ENCODE measurements around the gene C1orf74. TPM values are rescaled to one million over a fixed set of nuclear protein-coding genes. Genes with fewer than 3 reads are reported as not detected.

Gene C1orf74
- total RNA-seq, 1 donor from 2014 or later, result 0.11 TPM

DNA sequence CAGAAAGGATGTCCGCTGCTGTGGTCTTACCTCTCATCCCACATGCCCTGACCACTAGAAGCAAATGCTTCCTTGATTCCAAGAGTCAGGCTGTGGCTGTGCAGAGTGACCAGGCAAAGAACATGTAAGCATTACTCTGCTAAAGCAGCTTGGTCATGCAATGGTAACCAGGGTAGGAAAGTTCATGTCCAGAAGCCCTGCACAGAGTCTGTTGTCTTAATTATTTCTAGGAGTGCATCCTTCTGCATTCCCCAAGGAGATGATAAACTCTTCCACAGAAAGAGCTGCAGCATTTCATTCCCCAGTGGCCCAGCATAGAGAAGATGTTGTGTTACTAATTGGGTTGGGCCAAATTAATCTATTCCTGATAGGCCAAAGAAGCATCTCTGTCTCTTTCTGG lies 33.3 kb upstream of the C1orf74 start:
- TF ChIP-seq, protein P1, sequence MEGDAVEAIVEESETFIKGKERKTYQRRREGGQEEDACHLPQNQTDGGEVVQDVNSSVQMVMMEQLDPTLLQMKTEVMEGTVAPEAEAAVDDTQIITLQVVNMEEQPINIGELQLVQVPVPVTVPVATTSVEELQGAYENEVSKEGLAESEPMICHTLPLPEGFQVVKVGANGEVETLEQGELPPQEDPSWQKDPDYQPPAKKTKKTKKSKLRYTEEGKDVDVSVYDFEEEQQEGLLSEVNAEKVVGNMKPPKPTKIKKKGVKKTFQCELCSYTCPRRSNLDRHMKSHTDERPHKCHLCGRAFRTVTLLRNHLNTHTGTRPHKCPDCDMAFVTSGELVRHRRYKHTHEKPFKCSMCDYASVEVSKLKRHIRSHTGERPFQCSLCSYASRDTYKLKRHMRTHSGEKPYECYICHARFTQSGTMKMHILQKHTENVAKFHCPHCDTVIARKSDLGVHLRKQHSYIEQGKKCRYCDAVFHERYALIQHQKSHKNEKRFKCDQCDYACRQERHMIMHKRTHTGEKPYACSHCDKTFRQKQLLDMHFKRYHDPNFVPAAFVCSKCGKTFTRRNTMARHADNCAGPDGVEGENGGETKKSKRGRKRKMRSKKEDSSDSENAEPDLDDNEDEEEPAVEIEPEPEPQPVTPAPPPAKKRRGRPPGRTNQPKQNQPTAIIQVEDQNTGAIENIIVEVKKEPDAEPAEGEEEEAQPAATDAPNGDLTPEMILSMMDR (IDR thresholded peaks at IDR 0.05), result no peak
- Histone ChIP-seq H3K27me3 (no peaks in the 10 kb centered on the region), H3K4me3 (no peak overlapping the region), H3K27ac (no peak overlapping the region), H3K4me1 (no peaks in the 10 kb centered on the region), H3K36me3 (no peaks in the 10 kb centered on the region), H3K9me3 (no peaks in the 10 kb centered on the region)
- intact Hi-C loops (cut with DNase I), result no loop called here
- DNase-seq (ENCODE audit: low spot score in 2 of 2), result no peak

DNA sequence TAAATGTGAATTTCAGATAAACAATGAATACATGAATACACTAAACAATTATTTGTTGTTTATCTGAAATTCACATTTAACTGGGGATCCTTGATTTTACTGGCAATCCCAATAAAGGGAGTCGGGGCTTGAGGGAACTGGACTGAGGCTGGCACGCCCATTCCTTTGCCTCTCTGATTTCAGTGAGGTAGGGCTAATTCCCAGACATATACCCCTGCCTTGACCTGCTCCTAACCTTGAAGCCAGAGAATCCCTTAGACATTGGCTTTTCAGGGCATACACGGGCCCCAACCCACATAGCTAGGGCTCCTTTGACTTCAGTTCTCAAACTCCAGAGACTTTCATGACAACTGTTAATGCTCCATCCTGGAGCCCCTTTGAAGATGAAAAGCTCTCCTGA lies 32.6 kb upstream of the C1orf74 start:
- Histone ChIP-seq H3K9me3 (no peaks in the 10 kb centered on the region), H3K4me1 (no peaks in the 10 kb centered on the region), H3K4me3 (no peak overlapping the region), H3K27me3 (no peaks in the 10 kb centered on the region), H3K27ac (no peak overlapping the region), H3K36me3 (no peaks in the 10 kb centered on the region)
- intact Hi-C loops (cut with DNase I), result no loop called here
- TF ChIP-seq, protein P1 (IDR thresholded peaks at IDR 0.05), result no peak
- no peak for DNase-seq (ENCODE audit: low spot score in 2 of 2)

DNA sequence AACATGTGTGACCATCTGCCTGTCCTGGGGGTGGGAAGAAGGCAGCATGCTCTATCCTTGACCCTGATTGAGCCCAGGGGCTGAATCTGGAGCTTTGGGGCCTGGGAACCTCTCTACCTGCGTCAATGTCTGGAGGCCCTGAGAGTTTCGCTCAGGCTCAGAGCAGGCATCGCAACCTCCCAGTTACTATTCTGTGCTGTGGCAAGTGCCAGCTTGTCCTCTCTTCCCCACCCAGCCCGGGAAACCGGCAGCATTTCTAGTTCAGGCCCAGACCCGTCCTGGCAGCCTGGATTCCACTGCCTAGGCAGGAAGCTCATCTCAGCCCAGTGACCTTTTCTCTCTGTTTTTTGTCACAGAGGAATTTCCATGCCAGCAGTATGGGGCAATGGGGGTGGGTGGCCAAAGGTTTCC lies 31.6 kb upstream of the C1orf74 start:
- Histone ChIP-seq H3K9me3 (no peaks in the 10 kb centered on the region), H3K27ac (no peak overlapping the region), H3K4me3 (no peak overlapping the region), H3K27me3 (no peaks in the 10 kb centered on the region), H3K4me1 (no peaks in the 10 kb centered on the region), H3K36me3 (no peaks in the 10 kb centered on the region)
- TF ChIP-seq, protein P1 (IDR thresholded peaks at IDR 0.05), result no peak
- intact Hi-C loops (cut with DNase I), result no loop called here
- no peak for DNase-seq (ENCODE audit: low spot score in 2 of 2)

DNA sequence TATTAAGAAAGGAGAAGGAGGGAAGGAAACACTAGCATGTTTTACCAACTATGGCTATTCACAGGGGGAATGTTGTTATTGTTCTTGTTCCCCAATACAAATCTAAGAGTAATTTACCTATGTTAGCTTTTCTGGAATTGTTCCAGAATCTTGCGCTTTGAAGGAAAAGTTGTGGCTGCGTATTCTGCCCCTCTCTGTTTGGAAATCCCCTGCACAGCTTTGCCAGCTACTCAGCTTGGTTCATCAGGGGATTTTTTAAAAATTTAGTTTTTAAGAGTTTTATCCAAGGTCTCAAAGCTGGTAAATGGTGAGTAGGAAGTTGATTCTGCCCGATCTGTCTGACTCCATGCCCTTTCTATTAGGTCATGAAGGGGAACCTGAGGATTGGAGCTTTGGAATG lies 31.1 kb upstream of the C1orf74 start:
- Histone ChIP-seq H3K9me3 (no peaks in the 10 kb centered on the region), H3K27ac (no peak overlapping the region), H3K27me3 (no peaks in the 10 kb centered on the region), H3K4me3 (no peak overlapping the region), H3K4me1 (no peaks in the 10 kb centered on the region), H3K36me3 (no peaks in the 10 kb centered on the region)
- DNase-seq (ENCODE audit: low spot score in 2 of 2), result no peak
- intact Hi-C loops (cut with DNase I), result no loop called here
- TF ChIP-seq, protein P1 (IDR thresholded peaks at IDR 0.05), result no peak

DNA sequence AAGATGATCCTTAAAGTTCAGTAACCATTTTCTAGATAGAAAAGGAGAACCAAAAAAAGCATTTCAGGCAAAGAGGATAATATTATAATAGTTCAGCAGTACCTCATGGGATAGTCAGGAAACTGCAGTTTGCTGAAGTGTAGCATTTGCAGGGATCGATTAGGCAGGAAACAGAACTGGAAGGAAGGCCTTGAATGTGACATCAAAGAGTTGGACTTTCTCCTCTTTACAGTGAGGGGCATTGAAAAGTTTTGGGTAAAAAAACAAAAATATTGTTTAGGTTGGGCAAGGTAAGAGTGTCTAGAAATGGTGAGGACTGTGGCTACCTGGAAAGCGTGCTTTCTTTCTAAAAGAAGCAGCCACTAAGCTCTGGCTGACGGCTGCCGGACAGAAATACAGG lies 29.5 kb upstream of the C1orf74 start:
- intact Hi-C loops (cut with DNase I), result no loop called here
- no peak overlapping the region for H3K27ac ChIP-seq
- no peak overlapping the region for H3K4me3 ChIP-seq
- no peaks in the 10 kb centered on the region for H3K9me3 ChIP-seq
- no peaks in the 10 kb centered on the region for H3K27me3 ChIP-seq
- TF ChIP-seq, protein P1 (IDR thresholded peaks at IDR 0.05), result no peak
- H3K36me3 ChIP-seq, result no peaks in the 10 kb centered on the region
- no peak for DNase-seq (ENCODE audit: low spot score in 2 of 2)
- no peaks in the 10 kb centered on the region for H3K4me1 ChIP-seq

DNA sequence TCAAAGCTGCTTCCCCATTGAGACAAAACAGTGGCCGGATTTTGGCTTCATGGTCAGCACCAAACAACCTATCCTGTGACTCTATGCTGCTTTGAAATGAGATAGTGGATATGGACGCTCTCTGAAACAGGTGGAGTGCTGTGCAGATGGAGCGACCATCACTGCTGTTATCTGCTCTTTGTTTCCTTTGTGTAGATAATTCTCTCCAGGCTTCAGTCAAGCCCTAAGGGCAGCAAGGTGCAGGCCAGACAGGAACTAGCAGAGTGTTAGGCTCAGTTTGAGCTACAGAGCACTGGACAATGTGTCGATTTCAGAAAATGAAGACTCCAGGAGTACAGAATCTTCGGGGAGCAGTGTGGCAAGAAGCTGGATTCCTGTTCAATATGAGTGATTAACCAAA lies 26.4 kb upstream of the C1orf74 start:
- no peak for DNase-seq (ENCODE audit: low spot score in 2 of 2)
- TF ChIP-seq, protein P1 (IDR thresholded peaks at IDR 0.05), result no peak
- intact Hi-C loops (cut with DNase I), result no loop called here

More for the DNA sequence above, 26.4 kb upstream of the C1orf74 start:
- Histone ChIP-seq H3K9me3 (no peaks in the 10 kb centered on the region), H3K4me1 (peaks cover 0 to 3% of the 10 kb centered on the region in 2 donors), H3K4me3 (no peak overlapping the region), H3K36me3 (no peaks in the 10 kb centered on the region), H3K27ac (no peak overlapping the region), H3K27me3 (no peaks in the 10 kb centered on the region)
